ENCODE results near the gene ANKS1B. TPM values are rescaled to one million over a fixed set of nuclear protein-coding genes. Genes with fewer than 3 reads are reported as not detected.

Gene ANKS1B
- total and polyA plus RNA-seq, 2 of the 4 experiments (the other 2 are of a cell fraction): 0.17 to 0.18 TPM

DNA sequence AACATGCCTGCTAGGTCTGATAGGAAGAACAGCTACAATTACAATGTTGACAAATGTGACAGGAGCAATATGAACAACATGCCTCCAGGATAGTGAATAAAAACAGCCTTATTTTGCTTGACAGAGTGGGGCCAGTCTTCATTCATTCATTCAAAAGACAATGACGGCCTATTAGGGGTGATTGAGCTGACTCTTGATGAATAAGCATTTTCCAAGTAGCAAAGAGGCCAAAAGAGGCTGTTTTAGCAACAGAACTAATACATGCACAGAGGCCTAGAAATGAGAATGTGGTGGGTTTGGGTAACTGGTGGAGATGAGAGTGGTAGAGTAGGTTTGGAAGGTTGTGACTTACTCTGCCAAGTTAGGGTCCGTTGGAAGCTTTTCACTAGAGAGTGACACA is 1201.3 kb downstream of the ANKS1B start:
- TF ChIP-seq RCOR1 (IDR thresholded peaks at IDR 0.05; ENCODE audit: insufficient replicate concordance, low read length) (no peak), RAD21 (IDR thresholded peaks at IDR 0.05; ENCODE audit: low read length) (no peak), RFX5 (IDR thresholded peaks at IDR 0.05; ENCODE audit: low read depth, low read length) (no peak), FOS (IDR thresholded peaks at IDR 0.05; ENCODE audit: low read depth, low read length) (no peak), CHD1 (IDR thresholded peaks at IDR 0.05; ENCODE audit: low read depth, low read length) (no peak)
- TF ChIP-seq, protein P1, sequence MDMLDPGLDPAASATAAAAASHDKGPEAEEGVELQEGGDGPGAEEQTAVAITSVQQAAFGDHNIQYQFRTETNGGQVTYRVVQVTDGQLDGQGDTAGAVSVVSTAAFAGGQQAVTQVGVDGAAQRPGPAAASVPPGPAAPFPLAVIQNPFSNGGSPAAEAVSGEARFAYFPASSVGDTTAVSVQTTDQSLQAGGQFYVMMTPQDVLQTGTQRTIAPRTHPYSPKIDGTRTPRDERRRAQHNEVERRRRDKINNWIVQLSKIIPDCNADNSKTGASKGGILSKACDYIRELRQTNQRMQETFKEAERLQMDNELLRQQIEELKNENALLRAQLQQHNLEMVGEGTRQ (IDR thresholded peaks at IDR 0.05; ENCODE audit: low read depth, low read length): no peak
- Histone ChIP-seq H2BK120ac (ENCODE audit: low read depth, low read length) (no peak overlapping the region), H3K9ac (ENCODE audit: low read depth, low read length) (no peak overlapping the region), H2BK5ac (ENCODE audit: low read depth, low read length, poor library complexity, severe bottlenecking) (no peak overlapping the region), H4K8ac (ENCODE audit: low read depth in 2 of 2, low read length in 2 of 2) (no peak overlapping the region), H2BK15ac (ENCODE audit: low read depth, low read length) (no peak overlapping the region), H3K4me2 (ENCODE audit: low read depth, low read length) (no peak overlapping the region), H3K27me3 (ENCODE audit: control insufficient read depth, insufficient read depth, low read length) (peaks cover 7% of the 10 kb centered on the region), H3K4ac (ENCODE audit: low read depth, low read length) (no peak overlapping the region), H2AK9ac (replicated peaks; ENCODE audit: low read depth, low read length, poor library complexity) (no peak overlapping the region), H4K91ac (ENCODE audit: insufficient read depth, low read depth, low read length) (no peak overlapping the region), H3K56ac (ENCODE audit: extremely low read depth, insufficient read depth, low read length) (no peak overlapping the region), H3K9me3 (ENCODE audit: control insufficient read depth, insufficient read depth, low read length) (no peaks in the 10 kb centered on the region), H2BK20ac (ENCODE audit: low read depth, low read length) (no peak overlapping the region), H3K4me1 (ENCODE audit: control insufficient read depth, insufficient read depth, low read length) (no peaks in the 10 kb centered on the region), H3K4me3 (ENCODE audit: insufficient read depth, low read depth, low read length) (no peak overlapping the region), H4K20me1 (ENCODE audit: insufficient read depth, low read length) (no peaks in the 10 kb centered on the region), H2AFZ (replicated peaks; ENCODE audit: low read length, poor library complexity) (no peak overlapping the region), H2AK5ac (ENCODE audit: low read depth, low read length) (no peak overlapping the region), H3K14ac (replicated peaks; ENCODE audit: low read depth, low read length) (no peak overlapping the region), H3K9me1 (ENCODE audit: insufficient read depth, low read length) (no peaks in the 10 kb centered on the region; the same call in 1 of the 2 replicates), H4K5ac (ENCODE audit: low read depth, low read length) (no peak overlapping the region), H3K27ac (ENCODE audit: insufficient read depth, low read length) (no peak overlapping the region), H3K18ac (ENCODE audit: low read depth, low read length) (no peak overlapping the region), H3K79me1 (ENCODE audit: low read depth in 1 of 2, low read length in 2 of 2) (no peaks in the 10 kb centered on the region), H3K23ac (ENCODE audit: low read depth, low read length) (no peak overlapping the region), H3K36me3 (ENCODE audit: control insufficient read depth, insufficient read depth, low read length) (no peaks in the 10 kb centered on the region)
- no TSS peak for BruUV-seq (replicated peaks)
- ChIA-PET POLR2A (ENCODE audit: unreplicated experiment) (no interaction called here), CTCF (no interaction called here)
- 100% methylated on average over 1 of the region's 2 CpGs; no CpG with 5 or more reads in 1 of the 2 experiments for WGBS, 2 experiments (ENCODE audit: extremely low coverage in 2 of 2, insufficient read length in 1 of 2)
- DNase-seq (no peak), ATAC-seq (ENCODE audit: low read depth) (no peak)
- dilution Hi-C loops (cut with HindIII; ENCODE audit: low sequenced_read_pairs, unreplicated experiment) (no loop called here), intact Hi-C loops (cut with micrococcal nuclease) (no loop called here), in situ Hi-C loops (cut with MboI; ENCODE audit: low sequenced_read_pairs) (no loop called here)

Data from IMR-90 (cell line).